ENCODE measurements around the gene SELENON.

SELENON gene

DNA sequence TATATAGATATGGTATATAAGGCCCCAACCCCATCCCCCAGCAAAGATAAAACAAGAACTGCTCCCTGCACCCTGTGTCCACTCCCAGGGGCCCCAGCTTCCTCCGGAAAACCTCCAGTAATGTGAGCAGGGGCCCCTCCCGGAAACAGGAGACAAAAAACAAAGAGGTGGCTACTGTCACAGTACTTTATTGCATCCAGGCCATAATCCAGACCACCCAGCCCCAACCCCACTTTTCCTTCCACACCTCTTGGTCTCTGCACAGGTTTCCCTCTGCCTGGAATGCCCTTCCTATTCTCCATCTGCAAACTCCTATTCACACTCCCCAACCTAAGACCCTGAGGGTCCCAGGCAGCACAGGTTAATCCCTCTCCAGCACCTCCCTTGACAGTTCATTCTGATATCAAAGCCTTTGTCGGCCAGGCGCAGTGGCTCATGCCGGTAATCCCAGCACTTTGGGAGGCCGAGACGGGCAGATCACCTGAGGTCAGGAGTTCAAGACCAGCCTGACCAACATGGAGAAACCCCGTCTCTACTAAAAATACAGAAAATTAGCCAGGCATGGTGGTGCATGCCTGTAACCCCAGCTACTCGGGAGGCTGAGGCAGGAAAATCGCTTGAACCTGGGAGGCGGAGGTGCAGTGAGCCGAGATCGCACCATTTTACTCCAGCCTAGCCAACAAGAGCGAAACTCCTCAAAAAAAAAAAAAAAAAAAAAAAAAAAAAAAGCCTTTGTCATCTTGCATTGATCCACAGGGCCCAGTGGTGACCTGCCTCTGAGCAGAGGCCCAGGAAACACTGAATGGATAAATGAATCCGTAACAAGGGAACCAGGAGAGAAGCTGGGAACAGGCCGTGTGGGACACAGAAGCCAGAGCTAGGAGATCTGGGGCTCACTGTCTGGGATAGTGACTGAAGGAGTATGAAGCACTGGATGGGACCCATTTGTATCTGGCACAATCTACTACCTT, 61.6 kb downstream of the SELENON start:
- no peak for DNase-seq (ENCODE audit: low read depth in 1 of 2, low spot score in 1 of 2)

DNA sequence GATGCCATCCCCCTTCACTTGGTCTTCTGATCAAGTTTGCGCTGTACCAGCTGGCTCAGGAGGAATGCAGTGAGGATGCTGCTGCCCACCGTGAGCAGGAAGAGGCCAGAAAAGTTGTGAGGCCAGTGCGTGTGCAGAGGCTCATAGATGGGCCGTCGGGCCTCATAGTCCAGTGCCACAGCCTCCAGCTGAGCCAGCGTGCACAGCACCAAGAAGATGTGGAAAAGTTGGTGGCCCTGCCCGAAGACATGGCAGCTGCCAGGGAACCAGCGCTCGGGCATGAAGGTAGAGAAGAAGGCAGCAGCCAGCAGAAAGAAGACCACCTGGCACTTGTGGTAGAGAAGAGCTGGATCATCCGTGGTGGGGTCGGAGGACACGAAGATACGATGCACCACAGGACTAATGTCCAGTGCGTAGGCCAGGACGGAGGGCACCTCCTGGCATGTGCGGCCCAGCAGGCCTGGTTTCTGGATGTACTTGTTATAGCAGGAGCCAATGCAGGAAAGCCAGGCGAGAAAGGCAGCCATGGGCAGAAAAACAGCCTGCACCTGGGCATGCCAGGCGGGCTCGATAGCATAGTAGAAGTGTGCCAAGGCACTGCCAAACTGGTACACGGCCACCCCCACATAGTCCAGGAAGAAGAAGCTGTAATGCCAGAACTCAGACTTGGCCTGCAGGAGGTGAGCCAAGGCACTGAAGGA, 62.9 kb downstream of the SELENON start:
- DNase-seq (ENCODE audit: low read depth in 1 of 2, low spot score in 1 of 2): no peak

DNA sequence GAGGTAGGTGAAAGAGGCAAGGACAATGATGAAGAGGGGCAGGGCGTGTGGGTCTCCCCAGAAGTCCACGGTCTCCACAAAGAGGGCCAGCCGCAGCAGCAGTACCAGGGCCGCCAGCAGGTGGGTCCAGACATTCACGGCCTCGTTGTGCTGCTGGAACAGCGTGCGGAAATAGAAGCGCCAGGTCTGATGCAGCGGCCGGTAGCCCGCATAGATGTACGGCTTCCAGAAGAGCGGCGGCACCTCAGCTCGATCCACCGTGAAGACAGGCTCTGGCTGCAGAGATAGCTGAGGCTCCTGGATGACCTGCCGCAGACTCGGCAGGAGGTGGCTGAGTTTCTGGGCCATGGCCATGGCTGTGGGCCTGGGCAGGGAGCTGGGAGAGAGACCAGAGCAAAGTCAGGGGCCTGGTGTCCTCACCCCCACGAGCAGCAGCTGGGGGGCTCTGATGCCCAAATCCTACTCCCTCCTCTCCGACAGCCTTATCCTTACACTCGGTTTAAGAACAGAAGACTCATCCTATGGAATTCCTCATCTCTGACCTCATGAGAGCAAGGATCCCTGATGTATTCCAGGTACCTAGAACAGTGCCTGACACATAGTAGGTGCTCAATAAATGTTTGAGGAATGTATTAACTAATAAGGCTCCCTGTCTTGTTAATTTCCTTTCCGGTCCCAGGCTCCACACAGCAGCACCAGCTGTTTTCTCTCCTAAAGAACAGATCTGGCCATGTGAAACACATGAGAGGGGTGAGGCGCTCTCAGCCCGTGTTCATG, 63.7 kb downstream of the SELENON start:
- no peak for DNase-seq (ENCODE audit: low read depth in 1 of 2, low spot score in 1 of 2)

DNA sequence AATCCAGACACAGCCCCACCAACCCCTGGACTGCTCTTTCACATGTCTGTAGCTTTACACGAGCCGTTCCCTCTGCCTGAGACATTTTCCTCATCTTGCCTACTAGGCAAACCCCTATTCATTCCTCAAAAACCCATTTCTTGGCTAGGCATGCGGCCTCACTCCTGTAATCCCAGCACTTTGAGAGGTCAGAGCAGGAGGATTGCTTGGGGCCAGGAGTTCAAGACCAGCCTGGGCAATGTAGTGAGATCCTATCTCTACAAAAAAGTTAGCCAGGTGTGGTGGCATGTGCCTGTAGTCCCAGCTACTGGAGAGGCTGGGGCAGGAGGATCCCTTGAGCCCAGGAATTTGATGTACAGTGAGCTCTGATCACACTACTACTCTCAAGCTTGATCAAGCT, 64.4 kb downstream of the SELENON start:
- no peak for DNase-seq (ENCODE audit: low read depth in 1 of 2, low spot score in 1 of 2)

DNA sequence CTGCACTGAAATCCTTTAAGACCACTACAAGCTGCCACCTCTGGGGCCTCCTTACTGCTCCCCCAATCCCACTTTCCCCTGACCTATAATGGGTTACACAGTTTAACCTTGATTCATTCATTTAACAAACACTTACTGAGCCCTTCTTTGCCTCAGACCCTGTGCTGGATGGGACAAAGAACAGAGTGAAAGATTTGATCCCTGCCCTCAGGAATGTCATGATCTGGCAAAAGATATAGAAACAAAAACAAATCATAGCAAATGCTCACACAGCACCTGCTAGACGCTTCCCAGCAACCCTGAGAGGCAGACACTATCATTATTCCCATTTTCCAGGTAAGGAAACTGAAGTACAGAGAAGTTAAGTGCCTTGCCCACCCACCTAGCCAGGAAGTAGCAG, 66.3 kb downstream of the SELENON start:
- no peak for DNase-seq (ENCODE audit: low read depth in 1 of 2, low spot score in 1 of 2)

DNA sequence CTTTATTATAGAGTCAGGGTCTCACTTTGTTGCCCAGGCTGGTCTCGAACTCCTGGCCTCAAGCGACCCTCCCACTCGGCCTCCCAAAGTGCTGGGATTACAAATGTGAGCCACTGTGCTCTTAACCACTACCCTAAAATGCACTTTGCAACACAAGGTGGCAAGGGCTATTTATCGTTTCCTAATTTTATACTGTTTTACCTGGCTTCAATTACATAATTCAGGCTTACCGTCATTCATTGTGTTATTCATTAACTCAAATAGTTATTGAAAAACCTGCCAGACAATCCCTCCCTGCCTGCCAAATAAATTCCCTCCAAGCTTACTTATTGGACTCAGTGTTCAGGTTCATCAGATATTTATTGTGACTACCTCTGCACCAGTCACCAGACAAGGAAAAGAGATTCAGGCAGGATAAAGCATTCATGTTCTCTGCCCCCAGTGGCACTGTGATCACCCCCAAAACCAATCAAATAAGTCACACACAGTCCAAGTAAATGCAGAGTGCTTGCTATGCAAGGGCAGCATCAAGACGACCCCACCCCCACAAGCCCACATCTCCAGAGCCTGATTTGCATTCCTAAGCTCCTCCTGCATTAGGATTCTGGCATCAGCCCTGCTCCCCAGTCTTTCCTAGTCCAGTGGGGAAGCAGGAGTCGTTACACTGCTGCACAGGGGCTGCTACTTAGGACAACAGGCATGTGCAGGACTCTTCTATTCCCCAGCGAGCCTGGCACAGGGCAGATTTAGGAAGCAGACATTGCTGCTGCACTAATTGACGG, 67.4 kb downstream of the SELENON start:
- DNase-seq (ENCODE audit: low read depth in 1 of 2, low spot score in 1 of 2): no peak
